ENCODE measurements around the gene S1PR5. TPM values are rescaled to one million over a fixed set of nuclear protein-coding genes. Genes with fewer than 3 reads are reported as not detected.

Gene S1PR5
- total RNA-seq = 1 to 10 TPM; 3.3 to 4.7 TPM

DNA sequence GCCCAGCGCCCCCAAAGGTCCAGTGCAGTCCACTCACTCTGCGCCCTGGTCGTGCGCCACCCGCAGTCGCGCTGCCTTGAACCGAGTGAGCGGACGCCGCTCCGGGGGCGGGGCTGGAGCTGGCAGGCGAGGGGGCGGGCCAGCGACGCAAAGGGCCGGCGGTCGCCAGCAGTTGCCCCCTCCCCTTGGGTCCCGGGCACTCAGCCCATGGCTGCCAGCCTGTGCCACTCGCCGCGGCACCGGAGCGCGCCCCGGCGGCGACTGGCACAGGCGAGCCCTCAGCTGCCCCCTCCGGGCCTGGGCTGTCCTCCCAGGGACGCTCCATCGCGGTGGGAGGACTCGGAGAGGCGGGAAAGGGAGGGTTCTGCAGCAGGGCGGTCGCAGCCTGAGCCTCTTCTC, at the start of gene S1PR5:
Gene S1PR5 (minus strand): TSS at position 87 of the 399 bp plus-strand sequence. CDS start 2,436 bp downstream, outside the sequence.
- peaks cover 71% of the 10 kb centered on the region for H3K27me3 Mint-ChIP-seq
- peak within 1 kb of the TSS; percentile 13 for H3K27ac Mint-ChIP-seq
- DNase-seq = peak; percentile 55
- H3K36me3 Mint-ChIP-seq = peaks cover 2% of the 10 kb centered on the region
- ATAC-seq (ENCODE audit: low read depth) = peak; percentile 19
- peaks cover 28% of the 10 kb centered on the region for H3K4me1 Mint-ChIP-seq
- H3K9me3 Mint-ChIP-seq = no peaks in the 10 kb centered on the region
- peak within 1 kb of the TSS; percentile 58 for H3K4me3 Mint-ChIP-seq
- POLR2A ChIA-PET = interaction anchor here (0.6 to 2.1 kb wide), 4 partner anchors 13 to 110 kb away, joined by 3 to 7 read pairs (median 4); no protein-coding TSS in a partner anchor

- Mint-ChIP-seq H3K4me3 (peak overlapping the region; percentile 99), H3K27ac (peak overlapping the region; percentile 98), H3K9me3 (no peaks in the 10 kb centered on the region), H3K36me3 (peaks cover 24% of the 10 kb centered on the region), H3K27me3 (no peaks in the 10 kb centered on the region), H3K4me1 (peaks cover 28% of the 10 kb centered on the region)
- DNase-seq (peak; percentile 76), ATAC-seq (ENCODE audit: low read depth) (peak; percentile 15)
- POLR2A ChIA-PET = interaction anchor here (0.6 to 7.9 kb wide), 21 partner anchors 8 to 424 kb away, joined by 3 to 224 read pairs (median 4); partner anchors contain the start of genes ATG4D, CDC37, QTRT1 and S1PR5
These were observed 49.6 kb upstream of the S1PR5 start for GRCh38 chr19:10566658-10567410.

DNA sequence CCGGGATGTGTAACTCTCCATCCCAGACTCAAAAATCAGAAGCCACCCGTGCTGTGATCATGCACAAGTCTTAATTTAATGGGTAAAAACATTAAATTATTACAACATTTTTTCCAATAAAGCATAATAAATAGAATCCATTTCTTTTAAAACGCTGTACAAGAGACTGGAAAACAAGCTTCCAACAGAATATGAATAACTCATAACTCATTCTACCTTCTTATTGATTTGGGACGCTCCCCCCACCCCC, 49.1 kb upstream of the S1PR5 start:
- Mint-ChIP-seq H3K36me3 (peaks cover 24% of the 10 kb centered on the region), H3K4me3 (peak overlapping the region; percentile 99), H3K27me3 (no peaks in the 10 kb centered on the region), H3K9me3 (no peaks in the 10 kb centered on the region), H3K4me1 (peaks cover 31% of the 10 kb centered on the region), H3K27ac (peak overlapping the region; percentile 98)
- POLR2A ChIA-PET = interaction anchor here (0.6 to 7.9 kb wide), 16 partner anchors 12 to 423 kb away, joined by 3 to 224 read pairs (median 4); partner anchors contain the start of genes ATG4D, CDC37 and QTRT1
- no peak for ATAC-seq (ENCODE audit: low read depth)
- DNase-seq = no peak

- peak; percentile 32 for ATAC-seq (ENCODE audit: low read depth)
- Mint-ChIP-seq H3K9me3 (no peaks in the 10 kb centered on the region), H3K36me3 (peaks cover 24% of the 10 kb centered on the region), H3K27me3 (no peaks in the 10 kb centered on the region), H3K4me1 (peaks cover 33% of the 10 kb centered on the region), H3K4me3 (peak within 1 kb of the TSS; percentile 99), H3K27ac (peak within 1 kb of the TSS; percentile 98)
- DNase-seq = peak; percentile 100
- POLR2A ChIA-PET = interaction anchor here (0.6 to 7.9 kb wide), 14 partner anchors 12 to 423 kb away, joined by 3 to 224 read pairs (median 4); partner anchors contain the start of genes ATG4D, CDC37 and QTRT1
These were observed 48.5 kb upstream of the S1PR5 start, which contains the start of gene KRI1 for GRCh38 chr19:10565567-10566407. Gene KRI1, minus strand, starts transcription at chr19:10566010. Its CDS starts 11 bp downstream, at chr19:10565999.

DNA sequence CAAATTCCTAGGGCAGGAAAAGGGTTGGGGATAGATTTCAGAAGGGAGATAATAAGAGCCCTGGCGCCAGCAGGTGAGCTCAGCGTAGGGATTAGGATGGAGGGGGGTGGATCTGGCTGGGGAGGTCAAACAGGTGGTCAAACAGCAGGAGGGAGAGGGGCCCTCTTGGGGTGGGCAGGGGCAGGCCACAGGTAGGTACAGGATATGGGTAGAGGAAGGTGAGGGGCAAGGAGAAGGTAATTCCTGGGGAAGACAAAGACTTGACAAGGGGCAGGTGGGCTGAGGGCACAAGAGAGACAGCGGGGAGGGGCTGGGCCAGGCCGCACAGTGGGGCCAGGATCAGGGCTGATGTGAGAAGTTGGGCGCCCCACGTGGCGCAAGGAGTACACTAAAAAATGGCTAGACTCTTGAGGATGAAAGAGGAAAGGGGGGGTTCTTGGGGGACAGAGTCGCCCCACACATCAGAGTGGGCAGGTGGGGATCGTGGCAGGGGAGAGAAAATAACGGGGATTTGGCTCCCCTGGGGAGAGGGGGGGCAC, 47.9 kb upstream of the S1PR5 start:
- H3K27me3 Mint-ChIP-seq = no peaks in the 10 kb centered on the region
- H3K27ac Mint-ChIP-seq = peak overlapping the region; percentile 98
- H3K36me3 Mint-ChIP-seq = peaks cover 30% of the 10 kb centered on the region
- no peaks in the 10 kb centered on the region for H3K9me3 Mint-ChIP-seq
- POLR2A ChIA-PET = interaction anchor here (1.3 to 7.9 kb wide), 6 partner anchors 11 to 422 kb away, joined by 3 to 224 read pairs (median 4); partner anchors contain the start of gene ATG4D
- H3K4me3 Mint-ChIP-seq = peak overlapping the region; percentile 99
- H3K4me1 Mint-ChIP-seq = peaks cover 32% of the 10 kb centered on the region
- ATAC-seq (ENCODE audit: low read depth) (no peak), DNase-seq (no peak)

DNA sequence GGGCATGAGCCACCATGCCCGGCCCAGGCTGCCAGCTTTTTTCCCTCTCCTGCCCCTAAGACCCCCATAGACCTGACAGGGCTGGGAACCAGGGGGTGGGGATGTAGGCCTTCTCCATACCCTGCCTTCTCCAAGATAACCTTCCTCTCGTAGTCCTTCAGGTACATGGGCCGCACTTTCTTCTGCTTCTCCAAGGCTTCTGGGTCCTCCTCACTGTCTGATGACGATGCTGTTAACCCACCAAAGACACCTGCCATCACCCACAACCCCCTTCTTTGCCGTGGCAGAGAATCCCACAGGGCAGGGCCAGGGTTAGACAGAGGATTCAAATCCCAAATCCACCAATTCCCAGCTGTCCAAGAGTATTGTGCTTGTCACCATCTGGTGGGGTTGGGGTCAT, 45.4 kb upstream of the S1PR5 start:
- Mint-ChIP-seq H3K36me3 (peaks cover 34% of the 10 kb centered on the region), H3K4me3 (no peak overlapping the region), H3K27ac (no peak overlapping the region), H3K4me1 (peaks cover 27% of the 10 kb centered on the region), H3K27me3 (no peaks in the 10 kb centered on the region), H3K9me3 (no peaks in the 10 kb centered on the region)
- POLR2A ChIA-PET = interaction anchor here (7.9 kb wide), 1 partner anchor 9 kb away, joined by 224 read pairs; no protein-coding TSS in a partner anchor
- ATAC-seq (ENCODE audit: low read depth) (no peak), DNase-seq (no peak)

- ATAC-seq (ENCODE audit: low read depth) = no peak
- H3K9me3 Mint-ChIP-seq = no peaks in the 10 kb centered on the region
- no peak for DNase-seq
- H3K27me3 Mint-ChIP-seq = no peaks in the 10 kb centered on the region
- H3K4me3 Mint-ChIP-seq = no peak overlapping the region
- no peak overlapping the region for H3K27ac Mint-ChIP-seq
- POLR2A ChIA-PET = no interaction called here
- H3K4me1 Mint-ChIP-seq = peaks cover 20% of the 10 kb centered on the region
- peaks cover 26% of the 10 kb centered on the region for H3K36me3 Mint-ChIP-seq
These were observed 42.9 kb upstream of the S1PR5 start for GRCh38 chr19:10560154-10560553.

GRCh38 chr19:10557603-10558197, 40.5 kb upstream of the S1PR5 start:
- peaks cover 30% of the 10 kb centered on the region for H3K36me3 Mint-ChIP-seq
- H3K4me3 Mint-ChIP-seq = no peak overlapping the region
- no peak for ATAC-seq (ENCODE audit: low read depth)
- H3K9me3 Mint-ChIP-seq = no peaks in the 10 kb centered on the region
- H3K4me1 Mint-ChIP-seq = peaks cover 34% of the 10 kb centered on the region
- H3K27me3 Mint-ChIP-seq = no peaks in the 10 kb centered on the region
- POLR2A ChIA-PET = interaction anchor here (7.7 kb wide), 1 partner anchor 9 kb away, joined by 224 read pairs; the partner anchor contains the start of genes CDKN2D and KRI1
- no peak overlapping the region for H3K27ac Mint-ChIP-seq
- no peak for DNase-seq

GRCh38 chr19:10555610-10555973, 38.3 kb upstream of the S1PR5 start:
- Mint-ChIP-seq H3K4me1 (peaks cover 38% of the 10 kb centered on the region), H3K36me3 (peaks cover 43% of the 10 kb centered on the region), H3K27me3 (no peaks in the 10 kb centered on the region)

DNA sequence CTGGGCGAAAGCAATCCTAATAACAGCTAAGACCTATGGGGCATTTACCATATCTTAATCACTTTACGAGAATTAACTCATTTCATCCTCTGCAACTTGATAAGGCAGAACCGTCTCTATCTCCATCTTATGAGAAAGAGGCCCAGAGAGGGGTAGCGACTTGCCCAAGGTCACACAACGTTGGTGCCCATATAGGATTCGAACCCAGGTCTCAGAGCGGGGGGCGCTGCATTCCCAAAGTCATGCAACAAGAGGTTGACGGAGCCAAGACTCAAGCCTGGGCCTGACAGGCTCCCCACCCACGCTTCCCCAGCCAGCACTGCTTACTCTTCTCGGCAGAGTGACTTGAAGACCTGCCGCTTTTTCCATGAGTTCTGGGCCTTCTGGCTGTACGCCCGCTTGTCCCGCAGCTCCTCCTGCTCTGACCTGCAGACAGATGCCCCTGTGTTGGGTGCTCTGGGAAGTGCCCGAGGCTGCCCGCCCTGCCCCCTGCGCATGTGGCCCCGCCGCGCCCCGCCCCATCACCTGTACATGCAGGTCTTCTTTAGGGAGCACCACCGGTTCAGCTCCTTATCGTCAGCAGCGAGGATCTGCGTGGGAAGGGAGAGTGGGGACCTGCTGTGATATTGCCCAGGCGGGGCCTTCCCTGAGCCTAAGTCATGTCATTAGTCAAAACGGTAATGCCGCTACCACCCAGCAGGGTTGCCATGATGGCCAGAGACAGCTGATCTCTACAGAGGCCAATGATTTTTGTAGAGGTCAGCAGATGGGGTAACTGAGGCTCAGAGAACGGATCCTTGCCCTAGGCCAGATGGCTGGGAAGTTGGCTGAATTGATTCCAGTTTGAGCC, 37.7 kb upstream of the S1PR5 start:
- H3K27me3 Mint-ChIP-seq = no peaks in the 10 kb centered on the region
- H3K4me1 Mint-ChIP-seq = peaks cover 42% of the 10 kb centered on the region
- POLR2A ChIA-PET = interaction anchor here (0.5 to 7.7 kb wide), 9 partner anchors 11 to 101 kb away, joined by 3 to 224 read pairs (median 3); partner anchors contain the start of genes ATG4D, CDKN2D and KRI1
- H3K9me3 Mint-ChIP-seq = no peaks in the 10 kb centered on the region
- ATAC-seq (ENCODE audit: low read depth) (no peak), DNase-seq (no peak)
- peaks cover 44% of the 10 kb centered on the region for H3K36me3 Mint-ChIP-seq
- peak overlapping the region; percentile 92 for H3K27ac Mint-ChIP-seq
- peak overlapping the region; percentile 69 for H3K4me3 Mint-ChIP-seq

More at GRCh38 chr19:10555610-10555973, 38.3 kb upstream of the S1PR5 start:
- H3K27ac Mint-ChIP-seq = peak overlapping the region; percentile 92
- H3K4me3 Mint-ChIP-seq = no peak overlapping the region
- no peaks in the 10 kb centered on the region for H3K9me3 Mint-ChIP-seq
- POLR2A ChIA-PET = interaction anchor here (1.0 to 7.7 kb wide), 2 partner anchors 11 to 134 kb away, joined by 3 to 224 read pairs; partner anchors contain the start of genes CDKN2D and KRI1
- no peak for DNase-seq
- ATAC-seq (ENCODE audit: low read depth) = no peak

GRCh38 chr19:10553943-10554381, 36.7 kb upstream of the S1PR5 start:
- ATAC-seq (ENCODE audit: low read depth) (peak; percentile 90), DNase-seq (peak; percentile 84)
- POLR2A ChIA-PET = interaction anchor here (0.8 to 7.7 kb wide), 15 partner anchors 7 to 145 kb away, joined by 3 to 224 read pairs (median 3); partner anchors contain the start of genes ATG4D, CDKN2D and KRI1
- Mint-ChIP-seq H3K4me1 (peaks cover 42% of the 10 kb centered on the region), H3K9me3 (no peaks in the 10 kb centered on the region), H3K4me3 (peak overlapping the region; percentile 69), H3K27me3 (no peaks in the 10 kb centered on the region), H3K36me3 (peaks cover 48% of the 10 kb centered on the region), H3K27ac (peak overlapping the region; percentile 92)

Data from activated naive CD8-positive, alpha-beta T cell treated with anti-CD3 and anti-CD28 coated beads, Interleukin-2, amount 10 ng/mL, durations not matched to agents 7 days and 5 days (primary cell).